NB4 (cell line): ENCODE measurements around the gene PXN.

ENCODE experiments used
- DNase-seq: peaks from one replicate; pipeline ENCODE4 v3.0.0; 2010; ENCODE audit warnings: low read depth
- H3K4me3 ChIP-seq: one replicate; pipeline ENCODE4 v1.5.1; 2011; ENCODE audit warnings: mild to moderate bottlenecking, low read depth, low read length, moderate library complexity
- CTCF ChIP-seq: IDR thresholded peaks from one replicate; pipeline ENCODE4 v1.5.1; 2012; ENCODE audit warnings: low read depth, low read length
- MAX ChIP-seq: IDR thresholded peaks from 2 replicates; pipeline ENCODE4 v1.6.1; 2011; ENCODE audit warnings: low read depth, low read length
- MYC ChIP-seq: IDR thresholded peaks from 2 replicates; pipeline ENCODE4 v1.6.1; 2011; ENCODE audit warnings: low read depth, low read length
- POLR2A ChIP-seq: IDR thresholded peaks from 2 replicates; pipeline ENCODE4 v1.6.1; 2011; ENCODE audit warnings: mild to moderate bottlenecking; ENCODE audit not compliant: insufficient read length; ENCODE audit errors: extremely low read depth

PXN gene

GRCh38 chr12:120221576-120221900, 44.0 kb downstream of the PXN start:
- H3K4me3 ChIP-seq: no peak overlapping the region
- DNase-seq: no peak
- TF ChIP-seq MAX (no peak), MYC (no peak), POLR2A (no peak), CTCF (no peak)

GRCh38 chr12:120220838-120221575, 44.5 kb downstream of the PXN start:
- H3K4me3 ChIP-seq: no peak overlapping the region
- no peak for TF ChIP-seq POLR2A
- no peak for TF ChIP-seq MAX
- TF ChIP-seq CTCF: no peak
- TF ChIP-seq MYC: no peak
- no peak for DNase-seq

GRCh38 chr12:120218680-120219606, 46.6 kb downstream of the PXN start:
- no peak for TF ChIP-seq MYC
- no peak for TF ChIP-seq CTCF
- H3K4me3 ChIP-seq: no peak overlapping the region
- DNase-seq: no peak

GRCh38 chr12:120216742-120217605, 48.6 kb downstream of the PXN start:
- peak; percentile 91 for DNase-seq
- H3K4me3 ChIP-seq: no peak overlapping the region
- TF ChIP-seq MYC (peak; percentile 31; the same call in 1 of the 2 replicates), CTCF (no peak), MAX (0 out of 2 replicates have a peak, but pooled peaks have one; percentile 3), POLR2A (no peak)

GRCh38 chr12:120215766-120216735, 49.5 kb downstream of the PXN start:
- TF ChIP-seq POLR2A (no peak), CTCF (no peak), MYC (no peak), MAX (no peak)
- peak; percentile 44 for DNase-seq
- H3K4me3 ChIP-seq: no peak overlapping the region
